Measurements from ENCODE around the gene PHACTR2.

Gene PHACTR2

GRCh38 chr6:143741480-143741879, 63.7 kb downstream of the PHACTR2 start:
- no peak for DNase-seq

GRCh38 chr6:143742070-143742954, 64.5 kb downstream of the PHACTR2 start:
- no peak for DNase-seq

- DNase-seq = no peak
Measured at GRCh38 chr6:143742955-143743255, 65.1 kb downstream of the PHACTR2 start.

GRCh38 chr6:143743301-143744166, 65.8 kb downstream of the PHACTR2 start:
- no peak for DNase-seq

- no peak for DNase-seq
Measured at GRCh38 chr6:143744551-143745165, 66.9 kb downstream of the PHACTR2 start.

- no peak for DNase-seq
Measured at GRCh38 chr6:143745166-143746133, 67.7 kb downstream of the PHACTR2 start.

GRCh38 chr6:143746202-143747119, 68.7 kb downstream of the PHACTR2 start:
- DNase-seq = no peak

- DNase-seq = no peak
Measured at GRCh38 chr6:143747347-143747842, 69.6 kb downstream of the PHACTR2 start.

- DNase-seq = no peak
Measured at GRCh38 chr6:143749891-143750290, 72.1 kb downstream of the PHACTR2 start.

- no peak for DNase-seq
Measured at GRCh38 chr6:143750877-143751276, 73.1 kb downstream of the PHACTR2 start.

GRCh38 chr6:143752459-143752858, 74.7 kb downstream of the PHACTR2 start:
- no peak for DNase-seq

- no peak for DNase-seq
Measured at GRCh38 chr6:143753678-143754077, 75.9 kb downstream of the PHACTR2 start.

GRCh38 chr6:143754204-143754603, 76.4 kb downstream of the PHACTR2 start:
- DNase-seq = no peak

- DNase-seq = no peak
Measured at GRCh38 chr6:143755301-143755744, 77.6 kb downstream of the PHACTR2 start.

- no peak for DNase-seq
Measured at GRCh38 chr6:143757346-143757832, 79.6 kb downstream of the PHACTR2 start.

GRCh38 chr6:143758551-143758950, 80.8 kb downstream of the PHACTR2 start:
- no peak for DNase-seq

- no peak for DNase-seq
Measured at GRCh38 chr6:143759666-143760065, 81.9 kb downstream of the PHACTR2 start.

GRCh38 chr6:143761074-143761473, 83.3 kb downstream of the PHACTR2 start:
- DNase-seq = no peak

- DNase-seq = no peak
Measured at GRCh38 chr6:143762126-143762525, 84.4 kb downstream of the PHACTR2 start.
